ACHN (cell line): Measurements from ENCODE around the gene GNAQ.
A peak's percentile ranks its signal among the peaks of the same experiment; 100 is the strongest.
"Not testable (repeated sequence)": the region's sequence is repeated elsewhere in the genome, so short reads cannot be mapped to it uniquely, and the experiment has no call there.

Experiments
- DNase-seq: peaks from one replicate; pipeline ENCODE4 v3.0.0-alpha.2; 2015
- in situ Hi-C: cut with HindIII; loops from 2 replicates; pipeline ENCODE4 v1.10.0; 2017; ENCODE audit warnings: low sequenced_read_pairs, low pct_ligation_motif_present, low pct_unique_long_range_greater_than_20kb

Gene GNAQ

GRCh38 chr9:77717608-77718297, 313.9 kb downstream of the GNAQ start:
- DNase-seq, in situ Hi-C loops: not testable (repeated sequence)

GRCh38 chr9:77714077-77714549, 317.5 kb downstream of the GNAQ start:
- DNase-seq: no peak
- in situ Hi-C loops: no loop called here

GRCh38 chr9:77712533-77713130, 319.0 kb downstream of the GNAQ start:
- in situ Hi-C loops: no loop called here

GRCh38 chr9:77710965-77711648, 320.5 kb downstream of the GNAQ start:
- in situ Hi-C loops: no loop called here
- DNase-seq: no peak

More at GRCh38 chr9:77712533-77713130, 319.0 kb downstream of the GNAQ start:
- no peak for DNase-seq

GRCh38 chr9:77710316-77710715, 321.3 kb downstream of the GNAQ start:
- no peak for DNase-seq
- in situ Hi-C loops: no loop called here

- in situ Hi-C loops: no loop called here
- peak; percentile 54 for DNase-seq
Observed at GRCh38 chr9:77708064-77708815, 323.4 kb downstream of the GNAQ start.

GRCh38 chr9:77707383-77708063, 324.1 kb downstream of the GNAQ start:
- peak; percentile 95 for DNase-seq
- in situ Hi-C loops: no loop called here

GRCh38 chr9:77705636-77706035, 326.0 kb downstream of the GNAQ start:
- in situ Hi-C loops: no loop called here
- DNase-seq: no peak

- in situ Hi-C loops, DNase-seq: not testable (repeated sequence)
Observed at GRCh38 chr9:77702521-77703390, 328.9 kb downstream of the GNAQ start.

GRCh38 chr9:77697238-77697984, 334.2 kb downstream of the GNAQ start:
- no peak for DNase-seq
- in situ Hi-C loops: no loop called here

- DNase-seq, in situ Hi-C loops: not testable (repeated sequence)
Observed at GRCh38 chr9:77690723-77691122, 340.9 kb downstream of the GNAQ start.

- DNase-seq, in situ Hi-C loops: not testable (repeated sequence)
Observed at GRCh38 chr9:77690119-77690518, 341.5 kb downstream of the GNAQ start.

- in situ Hi-C loops, DNase-seq: not testable (repeated sequence)
Observed at GRCh38 chr9:77687737-77688136, 343.9 kb downstream of the GNAQ start.

GRCh38 chr9:77680581-77680980, 351.0 kb downstream of the GNAQ start:
- DNase-seq: no peak
- in situ Hi-C loops: no loop called here

GRCh38 chr9:77679661-77680368, 351.8 kb downstream of the GNAQ start:
- no peak for DNase-seq
- in situ Hi-C loops: no loop called here

GRCh38 chr9:77679088-77679487, 352.5 kb downstream of the GNAQ start:
- no peak for DNase-seq
- in situ Hi-C loops: no loop called here
